ENCODE results near the gene MKRN2OS.

MKRN2OS gene

DNA sequence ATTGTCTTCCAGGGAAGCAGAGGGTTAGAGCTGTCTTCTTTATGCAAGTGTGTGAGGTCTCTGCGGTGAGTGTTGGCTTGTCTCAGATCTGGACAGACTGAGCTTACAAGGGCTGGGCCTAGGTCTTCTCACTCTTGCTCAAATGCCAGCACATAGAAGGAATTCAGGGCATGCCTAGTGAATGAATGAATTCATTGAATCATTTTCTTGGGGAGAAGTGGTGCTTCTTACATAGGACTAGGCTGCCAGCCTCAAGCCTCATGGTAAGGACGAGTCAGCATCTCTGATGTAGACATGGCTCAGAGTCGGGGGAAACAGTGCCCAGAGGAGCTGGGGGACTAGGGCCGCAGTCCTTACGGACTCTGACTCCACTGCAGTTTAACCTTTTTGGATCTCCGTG is 28.8 kb upstream of the MKRN2OS start:
- TF ChIP-seq, protein P1, sequence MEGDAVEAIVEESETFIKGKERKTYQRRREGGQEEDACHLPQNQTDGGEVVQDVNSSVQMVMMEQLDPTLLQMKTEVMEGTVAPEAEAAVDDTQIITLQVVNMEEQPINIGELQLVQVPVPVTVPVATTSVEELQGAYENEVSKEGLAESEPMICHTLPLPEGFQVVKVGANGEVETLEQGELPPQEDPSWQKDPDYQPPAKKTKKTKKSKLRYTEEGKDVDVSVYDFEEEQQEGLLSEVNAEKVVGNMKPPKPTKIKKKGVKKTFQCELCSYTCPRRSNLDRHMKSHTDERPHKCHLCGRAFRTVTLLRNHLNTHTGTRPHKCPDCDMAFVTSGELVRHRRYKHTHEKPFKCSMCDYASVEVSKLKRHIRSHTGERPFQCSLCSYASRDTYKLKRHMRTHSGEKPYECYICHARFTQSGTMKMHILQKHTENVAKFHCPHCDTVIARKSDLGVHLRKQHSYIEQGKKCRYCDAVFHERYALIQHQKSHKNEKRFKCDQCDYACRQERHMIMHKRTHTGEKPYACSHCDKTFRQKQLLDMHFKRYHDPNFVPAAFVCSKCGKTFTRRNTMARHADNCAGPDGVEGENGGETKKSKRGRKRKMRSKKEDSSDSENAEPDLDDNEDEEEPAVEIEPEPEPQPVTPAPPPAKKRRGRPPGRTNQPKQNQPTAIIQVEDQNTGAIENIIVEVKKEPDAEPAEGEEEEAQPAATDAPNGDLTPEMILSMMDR (IDR thresholded peaks at IDR 0.05; ENCODE audit: insufficient read depth, low read length): no peak
- TF ChIP-seq SPI1 (IDR thresholded peaks at IDR 0.05; ENCODE audit: borderline replicate concordance, low read depth): no peak
- TF ChIP-seq, protein P2, sequence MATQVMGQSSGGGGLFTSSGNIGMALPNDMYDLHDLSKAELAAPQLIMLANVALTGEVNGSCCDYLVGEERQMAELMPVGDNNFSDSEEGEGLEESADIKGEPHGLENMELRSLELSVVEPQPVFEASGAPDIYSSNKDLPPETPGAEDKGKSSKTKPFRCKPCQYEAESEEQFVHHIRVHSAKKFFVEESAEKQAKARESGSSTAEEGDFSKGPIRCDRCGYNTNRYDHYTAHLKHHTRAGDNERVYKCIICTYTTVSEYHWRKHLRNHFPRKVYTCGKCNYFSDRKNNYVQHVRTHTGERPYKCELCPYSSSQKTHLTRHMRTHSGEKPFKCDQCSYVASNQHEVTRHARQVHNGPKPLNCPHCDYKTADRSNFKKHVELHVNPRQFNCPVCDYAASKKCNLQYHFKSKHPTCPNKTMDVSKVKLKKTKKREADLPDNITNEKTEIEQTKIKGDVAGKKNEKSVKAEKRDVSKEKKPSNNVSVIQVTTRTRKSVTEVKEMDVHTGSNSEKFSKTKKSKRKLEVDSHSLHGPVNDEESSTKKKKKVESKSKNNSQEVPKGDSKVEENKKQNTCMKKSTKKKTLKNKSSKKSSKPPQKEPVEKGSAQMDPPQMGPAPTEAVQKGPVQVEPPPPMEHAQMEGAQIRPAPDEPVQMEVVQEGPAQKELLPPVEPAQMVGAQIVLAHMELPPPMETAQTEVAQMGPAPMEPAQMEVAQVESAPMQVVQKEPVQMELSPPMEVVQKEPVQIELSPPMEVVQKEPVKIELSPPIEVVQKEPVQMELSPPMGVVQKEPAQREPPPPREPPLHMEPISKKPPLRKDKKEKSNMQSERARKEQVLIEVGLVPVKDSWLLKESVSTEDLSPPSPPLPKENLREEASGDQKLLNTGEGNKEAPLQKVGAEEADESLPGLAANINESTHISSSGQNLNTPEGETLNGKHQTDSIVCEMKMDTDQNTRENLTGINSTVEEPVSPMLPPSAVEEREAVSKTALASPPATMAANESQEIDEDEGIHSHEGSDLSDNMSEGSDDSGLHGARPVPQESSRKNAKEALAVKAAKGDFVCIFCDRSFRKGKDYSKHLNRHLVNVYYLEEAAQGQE (IDR thresholded peaks at IDR 0.05; ENCODE audit: insufficient replicate concordance, low read depth): no peak
- TF ChIP-seq GABPA (IDR thresholded peaks at IDR 0.05; ENCODE audit: low read depth): no peak
- no peak for TF ChIP-seq POLR2AphosphoS5 (IDR thresholded peaks at IDR 0.05; ENCODE audit: low read depth)
- DNase-seq (ENCODE audit: low read depth in 1 of 2, low spot score in 1 of 2): no peak
- no peaks in the 10 kb centered on the region for H3K27me3 ChIP-seq (ENCODE audit: insufficient read depth, poor library complexity, severe bottlenecking)
- no peak overlapping the region for H3K4me3 ChIP-seq (replicated peaks; ENCODE audit: insufficient read depth, low read length)
- H3K27ac ChIP-seq (replicated peaks): no peak overlapping the region

DNA sequence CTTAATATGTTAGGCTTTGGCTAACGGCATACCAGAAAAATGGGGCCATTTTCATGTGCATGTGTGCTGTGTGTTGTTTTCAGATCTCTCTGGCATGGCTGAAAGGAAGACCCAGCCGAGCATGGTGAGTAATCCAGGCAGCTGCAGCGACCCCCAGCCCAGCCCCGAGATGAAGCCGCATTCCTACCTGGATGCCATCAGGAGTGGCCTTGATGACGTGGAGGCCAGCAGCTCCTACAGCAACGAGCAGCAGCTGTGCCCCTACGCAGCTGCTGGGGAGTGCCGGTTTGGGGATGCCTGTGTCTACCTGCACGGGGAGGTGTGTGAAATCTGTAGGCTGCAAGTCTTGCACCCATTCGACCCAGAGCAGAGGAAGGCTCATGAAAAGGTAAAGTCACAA is 26.7 kb upstream of the MKRN2OS start:
- TF ChIP-seq, protein P2 (IDR thresholded peaks at IDR 0.05; ENCODE audit: insufficient replicate concordance, low read depth): no peak
- TF ChIP-seq POLR2AphosphoS5 (IDR thresholded peaks at IDR 0.05; ENCODE audit: low read depth) (no peak), SPI1 (IDR thresholded peaks at IDR 0.05; ENCODE audit: borderline replicate concordance, low read depth) (no peak), GABPA (IDR thresholded peaks at IDR 0.05; ENCODE audit: low read depth) (no peak)
- TF ChIP-seq, protein P1 (IDR thresholded peaks at IDR 0.05; ENCODE audit: insufficient read depth, low read length): no peak
- DNase-seq (ENCODE audit: low read depth in 1 of 2, low spot score in 1 of 2): no peak
- Histone ChIP-seq H3K27me3 (ENCODE audit: insufficient read depth, poor library complexity, severe bottlenecking) (no peaks in the 10 kb centered on the region), H3K27ac (replicated peaks) (no peak overlapping the region), H3K4me3 (replicated peaks; ENCODE audit: insufficient read depth, low read length) (no peak overlapping the region)

DNA sequence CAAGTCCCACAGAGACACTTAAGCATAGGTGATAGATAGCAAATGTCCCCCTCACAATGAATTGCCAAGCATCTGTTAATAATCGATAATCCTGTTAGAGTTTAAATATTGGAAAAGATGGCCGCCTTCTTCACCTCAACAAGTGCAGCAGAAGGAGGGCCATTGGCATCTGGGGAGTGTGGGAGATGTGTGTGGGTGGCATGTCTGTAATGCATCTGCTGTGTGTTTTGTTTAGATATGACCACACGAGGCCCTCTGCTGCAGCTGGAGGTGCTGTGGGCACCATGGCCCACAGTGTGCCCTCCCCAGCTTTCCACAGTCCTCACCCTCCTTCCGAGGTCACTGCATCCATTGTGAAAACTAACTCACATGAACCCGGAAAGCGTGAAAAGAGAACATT is 24.5 kb upstream of the MKRN2OS start:
- TF ChIP-seq, protein P2 (IDR thresholded peaks at IDR 0.05; ENCODE audit: insufficient replicate concordance, low read depth): no peak
- TF ChIP-seq POLR2AphosphoS5 (IDR thresholded peaks at IDR 0.05; ENCODE audit: low read depth) (no peak), GABPA (IDR thresholded peaks at IDR 0.05; ENCODE audit: low read depth) (no peak), SPI1 (IDR thresholded peaks at IDR 0.05; ENCODE audit: borderline replicate concordance, low read depth) (no peak)
- TF ChIP-seq, protein P1 (IDR thresholded peaks at IDR 0.05; ENCODE audit: insufficient read depth, low read length): no peak
- no peak for DNase-seq (ENCODE audit: low read depth in 1 of 2, low spot score in 1 of 2)
- H3K4me3 ChIP-seq (replicated peaks; ENCODE audit: insufficient read depth, low read length): no peak overlapping the region
- H3K27me3 ChIP-seq (ENCODE audit: insufficient read depth, poor library complexity, severe bottlenecking): no peaks in the 10 kb centered on the region
- H3K27ac ChIP-seq (replicated peaks): no peak overlapping the region
